PC-3 (cell line): ENCODE results near the gene ZNF705A. TPM values are rescaled to one million over a fixed set of nuclear protein-coding genes. Genes with fewer than 3 reads are reported as not detected.
"Not testable (repeated sequence)": the region's sequence is repeated elsewhere in the genome, so short reads cannot be mapped to it uniquely, and the experiment has no call there.

ENCODE experiments used
- ATAC-seq: fragments of 200-7000 bp; cut with Tn5 transposase; 2 replicates; pipeline ENCODE4 v1.9.1; 2020; ENCODE audit warnings: mild to moderate bottlenecking, moderate library complexity
- BruUV-seq: library from RNA; stranded (reverse); fragments of 400-500 nt; replicated peaks from 2 replicates; lab custom pipeline; 2021; lab: Mats Ljungman, UMichigan
- CTCF ChIA-PET: fragments of 300-600 bp; sonication (Branson Sonifier 250); formaldehyde crosslinking; loops from one replicate; lab custom pipeline; 2022; ENCODE audit warnings: antibody characterized with exemption; lab: Charles Lee
- POLR2A ChIA-PET: fragments of 300-600 bp; sonication (Branson Sonifier 250); formaldehyde crosslinking; loops from one replicate; lab custom pipeline; 2022; ENCODE audit warnings: antibody characterized with exemption; ENCODE audit not compliant: unreplicated experiment; lab: Charles Lee
- DNase-seq: peaks from one replicate; pipeline ENCODE4 v3.0.0-alpha.2; 2015
- H2AFZ ChIP-seq: fragments of 300-600 bp; sonication (generic); 2 replicates; pipeline ENCODE4 v1.6.0; 2016; ENCODE audit warnings: antibody characterized with exemption, low read length
- H3F3A ChIP-seq: fragments of 300-600 bp; sonication (generic); one replicate; pipeline ENCODE4 v1.6.0; 2017; ENCODE audit warnings: antibody characterized with exemption, low read length, control low read depth, mild to moderate bottlenecking; ENCODE audit not compliant: unreplicated experiment
- H3K27ac ChIP-seq: fragments of 300-600 bp; sonication (generic); 2 replicates; pipeline ENCODE4 v1.5.1; 2016; ENCODE audit warnings: mild to moderate bottlenecking, low read length
- H3K27me3 ChIP-seq: fragments of 300-600 bp; sonication (generic); 2 replicates; pipeline ENCODE4 v1.6.1; 2016; ENCODE audit warnings: low read length, mixed read lengths
- H3K36me3 ChIP-seq: fragments of 300-600 bp; sonication (generic); 2 replicates; pipeline ENCODE4 v1.6.1; 2016; ENCODE audit warnings: low read depth, mixed run types, low read length, mixed read lengths
- H3K4me1 ChIP-seq: fragments of 300-600 bp; sonication (generic); 2 replicates; pipeline ENCODE4 v1.5.1; 2016; ENCODE audit warnings: low read length; ENCODE audit not compliant: insufficient read depth
- H3K4me2 ChIP-seq: fragments of 300-600 bp; sonication (generic); 2 replicates; pipeline ENCODE4 v1.6.0; 2016; ENCODE audit warnings: low read length
- H3K4me3 ChIP-seq: fragments of 300-600 bp; sonication (generic); 2 replicates; pipeline ENCODE4 v1.5.1; 2016; ENCODE audit warnings: mild to moderate bottlenecking, low read length, mixed read lengths
- H3K79me2 ChIP-seq: fragments of 300-600 bp; sonication (generic); 2 replicates; pipeline ENCODE4 v1.6.1; 2017; ENCODE audit warnings: low read length, mixed read lengths
- H3K9ac ChIP-seq: fragments of 300-600 bp; sonication (generic); 2 replicates; pipeline ENCODE4 v1.6.0; 2016; ENCODE audit warnings: mild to moderate bottlenecking, low read length
- H3K9me2 ChIP-seq: fragments of 300-600 bp; sonication (generic); replicated peaks from 2 replicates; pipeline ENCODE4 v1.6.1; 2016; ENCODE audit warnings: mixed run types, low read length, mixed read lengths
- H3K9me3 ChIP-seq: fragments of 300-600 bp; sonication (generic); 2 replicates; pipeline ENCODE4 v1.6.1; 2016; ENCODE audit warnings: low read length, mixed read lengths
- H4K20me1 ChIP-seq: fragments of 300-600 bp; sonication (generic); 2 replicates; pipeline ENCODE4 v1.6.1; 2016; ENCODE audit warnings: low read length, mixed read lengths
- intact Hi-C: fragments of 100-400 bp; cut with micrococcal nuclease; formaldehyde crosslinking; loops from 2 replicates; pipeline ENCODE4 v1.9.0; 2023
- total RNA-seq: library from RNA; depleted of rRNA; stranded (reverse); fragments of >200 nt; gene quantifications from 2 replicates; pipeline ENCODE4 v1.2.3, GENCODE V29; 2014; rRNA removed

The ZNF705A gene
- total RNA-seq, 1 experiment from 2014 or later: not detected

- H3K9me3 ChIP-seq, POLR2A ChIA-PET, ATAC-seq, H3K4me1 ChIP-seq, H2AFZ ChIP-seq, H3K27ac ChIP-seq, H3K36me3 ChIP-seq, H3K4me2 ChIP-seq, H3F3A ChIP-seq, BruUV-seq, CTCF ChIA-PET, H4K20me1 ChIP-seq, H3K79me2 ChIP-seq, H3K4me3 ChIP-seq, H3K9ac ChIP-seq, intact Hi-C loops, H3K9me2 ChIP-seq, H3K27me3 ChIP-seq, DNase-seq: not testable (repeated sequence)
These were observed 72.7 kb downstream of the ZNF705A start for GRCh38 chr12:8229486-8229885.

Other genes starting within 250 kb of the ZNF705A start
- not detected in 2 replicates for gene SLC2A3, start 220.8 kb upstream of the ZNF705A start, total RNA-seq
- 6.9 and 10.0 TPM in 2 replicates for gene FOXJ2, start 124.3 kb upstream of the ZNF705A start, total RNA-seq
- not detected in 2 replicates for gene C3AR1, start 90.7 kb upstream of the ZNF705A start, total RNA-seq
- 27.8 and 34.8 TPM in 2 replicates for gene NECAP1, start 74.7 kb upstream of the ZNF705A start, total RNA-seq
- gene CLEC4A, start 33.4 kb upstream of the ZNF705A start, total RNA-seq: 0.51 TPM in 1 of 2 replicates, not detected in the other
- not detected in 2 replicates for gene FAM90A1, start 70.6 kb downstream of the ZNF705A start, total RNA-seq